Smooth muscle cell (in vitro differentiated cells): ENCODE results near the gene TRAPPC10. TPM values are rescaled to one million over a fixed set of nuclear protein-coding genes. Genes with fewer than 3 reads are reported as not detected.

Experiments used
- DNase-seq: peaks from one replicate; lab custom pipeline; 2025; ENCODE audit not compliant: unreplicated experiment; lab: John Stamatoyannopoulos, UW
- H2AFZ ChIP-seq: fragments of 200-600 bp; sonication (generic); 2 replicates; pipeline ENCODE4 v1.6.0; 2016; ENCODE audit warnings: antibody characterized with exemption, low read depth, mild to moderate bottlenecking
- H3F3A ChIP-seq: fragments of 200-600 bp; sonication (generic); 2 replicates; pipeline ENCODE4 v1.6.0; 2017; ENCODE audit warnings: antibody characterized with exemption, low read depth
- H3K27ac ChIP-seq: fragments of 200-600 bp; sonication (generic); 2 replicates; pipeline ENCODE4 v1.5.1; 2016; ENCODE audit warnings: low read depth, mild to moderate bottlenecking
- H3K27me3 ChIP-seq: fragments of 200-600 bp; sonication (generic); 2 replicates; pipeline ENCODE4 v1.6.1; 2016; ENCODE audit warnings: low read depth, mild to moderate bottlenecking
- H3K36me3 ChIP-seq: fragments of 200-600 bp; sonication (generic); 2 replicates; pipeline ENCODE4 v1.5.1; 2016; ENCODE audit warnings: low read depth
- H3K4me1 ChIP-seq: fragments of 200-600 bp; sonication (generic); 2 replicates; pipeline ENCODE4 v1.5.1; 2016; ENCODE audit warnings: low read depth
- H3K4me2 ChIP-seq: fragments of 200-600 bp; sonication (generic); 2 replicates; pipeline ENCODE4 v1.6.0; 2016; ENCODE audit warnings: mild to moderate bottlenecking
- H3K4me3 ChIP-seq: fragments of 200-600 bp; sonication (generic); 2 replicates; pipeline ENCODE4 v1.5.1; 2016; ENCODE audit warnings: mild to moderate bottlenecking
- H3K79me2 ChIP-seq: fragments of 200-600 bp; sonication (generic); 2 replicates; pipeline ENCODE4 v1.6.0; 2016; ENCODE audit warnings: low read depth, mild to moderate bottlenecking
- H3K9ac ChIP-seq: fragments of 200-600 bp; sonication (generic); 2 replicates; pipeline ENCODE4 v1.6.0; 2016; ENCODE audit warnings: low read depth
- H3K9me3 ChIP-seq: fragments of 200-600 bp; sonication (generic); replicated peaks from 2 replicates; pipeline ENCODE4 v1.5.1; 2016; ENCODE audit warnings: low read depth
- H4K20me1 ChIP-seq: fragments of 200-600 bp; sonication (generic); 2 replicates; pipeline ENCODE4 v1.6.0; 2016; ENCODE audit warnings: low read depth
- CTCF ChIP-seq: fragments of 200-600 bp; sonication (generic); IDR thresholded peaks from 2 replicates; pipeline ENCODE4 v1.5.1; 2017; ENCODE audit warnings: borderline replicate concordance, mild to moderate bottlenecking, antibody characterized with exemption; ENCODE audit not compliant: insufficient read depth, poor library complexity, severe bottlenecking
- WGBS: methylation state at CpG from one replicate; pipeline ENCODE4 v1.1.7; 2016; ENCODE audit warnings: low lambda C conversion rate; 5-methylcytosine and 5-hydroxymethylcytosine counted together
- polyA plus RNA-seq: library from polyadenylated mRNA; unstranded; fragments of >200 nt; fragmentation: Nextera tagmentation; extraction: Ambion mirVana; gene quantifications from 2 replicates; pipeline ENCODE4 v1.2.1, GENCODE V29; 2016
- total RNA-seq: library from RNA; depleted of rRNA; stranded (reverse); fragments of >200 nt; gene quantifications from 2 replicates; pipeline ENCODE4 v1.2.3, GENCODE V29; 2014

Gene TRAPPC10
- total and polyA plus RNA-seq, 2 experiments from 2014 or later: 7.9 to 16.9 TPM

GRCh38 chr21:44088401-44088780 is 76.3 kb downstream of the TRAPPC10 start:
- Histone ChIP-seq H3K27ac (no peak overlapping the region), H3K9me3 (no peaks in the 10 kb centered on the region), H3K27me3 (no peaks in the 10 kb centered on the region), H3K4me1 (no peaks in the 10 kb centered on the region), H4K20me1 (no peaks in the 10 kb centered on the region), H3K4me2 (no peak overlapping the region), H3K9ac (no peak overlapping the region), H3K79me2 (no peaks in the 10 kb centered on the region), H3K4me3 (no peak overlapping the region), H2AFZ (no peak overlapping the region), H3F3A (no peaks in the 10 kb centered on the region), H3K36me3 (peaks cover 5% of the 10 kb centered on the region)
- TF ChIP-seq CTCF: no peak
- 97% methylated on average over 18 of the region's 18 CpGs for WGBS
- no peak for DNase-seq

GRCh38 chr21:44089001-44089911 is 77.1 kb downstream of the TRAPPC10 start:
- 98% methylated on average over 30 of the region's 30 CpGs for WGBS
- Histone ChIP-seq H3K27me3 (no peaks in the 10 kb centered on the region), H3K4me1 (no peaks in the 10 kb centered on the region), H3F3A (no peaks in the 10 kb centered on the region), H3K27ac (no peak overlapping the region), H3K9me3 (no peaks in the 10 kb centered on the region), H4K20me1 (no peaks in the 10 kb centered on the region), H3K4me3 (no peak overlapping the region), H3K9ac (no peak overlapping the region), H3K79me2 (no peaks in the 10 kb centered on the region), H2AFZ (no peak overlapping the region), H3K4me2 (no peak overlapping the region), H3K36me3 (peaks cover 5% of the 10 kb centered on the region)
- no peak for DNase-seq
- no peak for TF ChIP-seq CTCF

GRCh38 chr21:44090325-44090724 is 78.2 kb downstream of the TRAPPC10 start:
- H4K20me1 ChIP-seq: peaks cover 4% of the 10 kb centered on the region
- no peak overlapping the region for H3K4me2 ChIP-seq
- H3K4me1 ChIP-seq: no peaks in the 10 kb centered on the region
- no peaks in the 10 kb centered on the region for H3K9me3 ChIP-seq
- 97% methylated on average over 8 of the region's 8 CpGs for WGBS
- DNase-seq: no peak
- no peak for TF ChIP-seq CTCF
- H3K9ac ChIP-seq: no peak overlapping the region
- no peaks in the 10 kb centered on the region for H3K27me3 ChIP-seq
- no peak overlapping the region for H3K4me3 ChIP-seq
- H3F3A ChIP-seq: no peaks in the 10 kb centered on the region
- H3K79me2 ChIP-seq: no peaks in the 10 kb centered on the region
- no peak overlapping the region for H2AFZ ChIP-seq
- H3K27ac ChIP-seq: no peak overlapping the region
- peaks cover 5% of the 10 kb centered on the region for H3K36me3 ChIP-seq
